HG03354 (cell line): ENCODE results near the gene B4GALNT2.
"Not testable (repeated sequence)": the region's sequence is repeated elsewhere in the genome, so short reads cannot be mapped to it uniquely, and the experiment has no call there.

Source experiments
- ATAC-seq: cut with Tn5 transposase; IDR thresholded peaks from one replicate; pipeline ENCODE4 v1.9.1; 2021; ENCODE audit warnings: mild to moderate bottlenecking; ENCODE audit not compliant: unreplicated experiment, poor library complexity, severe bottlenecking

B4GALNT2 gene

GRCh38 chr17:49117587-49118230 lies 14.9 kb upstream of the B4GALNT2 start:
- no peak for ATAC-seq

GRCh38 chr17:49120166-49120565 lies 12.4 kb upstream of the B4GALNT2 start:
- no peak for ATAC-seq

GRCh38 chr17:49121696-49122292 lies 10.8 kb upstream of the B4GALNT2 start:
- no peak for ATAC-seq

- ATAC-seq: no peak
Measured at GRCh38 chr17:49122566-49122965, 10.0 kb upstream of the B4GALNT2 start.

- no peak for ATAC-seq
Measured at GRCh38 chr17:49123061-49123460, 9.5 kb upstream of the B4GALNT2 start.

GRCh38 chr17:49125449-49125848 lies 7.1 kb upstream of the B4GALNT2 start:
- ATAC-seq: no peak

- not testable (repeated sequence) for ATAC-seq
Measured at GRCh38 chr17:49126183-49126859, 6.2 kb upstream of the B4GALNT2 start.

- ATAC-seq: not testable (repeated sequence)
Measured at GRCh38 chr17:49129359-49129950, 3.1 kb upstream of the B4GALNT2 start.

- ATAC-seq: no peak
Measured at GRCh38 chr17:49130891-49131290, 1.7 kb upstream of the B4GALNT2 start.

GRCh38 chr17:49132317-49132698 lies 261 bp upstream of the B4GALNT2 start:
- no peak for ATAC-seq

GRCh38 chr17:49136335-49136734 lies 3.8 kb downstream of the B4GALNT2 start:
- no peak for ATAC-seq

- ATAC-seq: not testable (repeated sequence)
Measured at GRCh38 chr17:49145654-49146053, 13.1 kb downstream of the B4GALNT2 start.

GRCh38 chr17:49146620-49147306 lies 14.2 kb downstream of the B4GALNT2 start:
- no peak for ATAC-seq

- ATAC-seq: no peak
Measured at GRCh38 chr17:49148171-49148570, 15.6 kb downstream of the B4GALNT2 start.

- no peak for ATAC-seq
Measured at GRCh38 chr17:49151996-49152395, 19.4 kb downstream of the B4GALNT2 start.

GRCh38 chr17:49156256-49156655 lies 23.7 kb downstream of the B4GALNT2 start:
- ATAC-seq: no peak

- no peak for ATAC-seq
Measured at GRCh38 chr17:49157784-49158183, 25.2 kb downstream of the B4GALNT2 start.

- ATAC-seq: no peak
Measured at GRCh38 chr17:49162866-49163265, 30.3 kb downstream of the B4GALNT2 start.

GRCh38 chr17:49165143-49165542 lies 32.6 kb downstream of the B4GALNT2 start:
- no peak for ATAC-seq

- ATAC-seq: no peak
Measured at GRCh38 chr17:49168706-49169105, 36.1 kb downstream of the B4GALNT2 start.
